GM13977 (cell line): ENCODE data around the gene PITPNM2.
A peak's percentile ranks its signal among the peaks of the same experiment; 100 is the strongest.

Experiments used
- DNase-seq: peaks from one replicate; pipeline ENCODE4 v3.0.0; 2012; ENCODE audit warnings: low spot score
- in situ Hi-C: fragments of 300-500 bp; cut with MboI; formaldehyde crosslinking; loops from one replicate; pipeline ENCODE4 v1.12.0; 2022; ENCODE audit warnings: low sequenced_read_pairs, low pct_unique_long_range_greater_than_20kb, mixed read lengths, inconsistent platforms; ENCODE audit not compliant: unreplicated experiment
- TF ChIP-seq, protein P1 (sequence below): IDR thresholded peaks from 2 replicates; pipeline ENCODE4 v1.5.1; 2012; ENCODE audit warnings: mild to moderate bottlenecking, control low read depth; ENCODE audit not compliant: insufficient read depth; ENCODE audit errors: extremely low read depth, missing control alignments

PITPNM2 gene

DNA sequence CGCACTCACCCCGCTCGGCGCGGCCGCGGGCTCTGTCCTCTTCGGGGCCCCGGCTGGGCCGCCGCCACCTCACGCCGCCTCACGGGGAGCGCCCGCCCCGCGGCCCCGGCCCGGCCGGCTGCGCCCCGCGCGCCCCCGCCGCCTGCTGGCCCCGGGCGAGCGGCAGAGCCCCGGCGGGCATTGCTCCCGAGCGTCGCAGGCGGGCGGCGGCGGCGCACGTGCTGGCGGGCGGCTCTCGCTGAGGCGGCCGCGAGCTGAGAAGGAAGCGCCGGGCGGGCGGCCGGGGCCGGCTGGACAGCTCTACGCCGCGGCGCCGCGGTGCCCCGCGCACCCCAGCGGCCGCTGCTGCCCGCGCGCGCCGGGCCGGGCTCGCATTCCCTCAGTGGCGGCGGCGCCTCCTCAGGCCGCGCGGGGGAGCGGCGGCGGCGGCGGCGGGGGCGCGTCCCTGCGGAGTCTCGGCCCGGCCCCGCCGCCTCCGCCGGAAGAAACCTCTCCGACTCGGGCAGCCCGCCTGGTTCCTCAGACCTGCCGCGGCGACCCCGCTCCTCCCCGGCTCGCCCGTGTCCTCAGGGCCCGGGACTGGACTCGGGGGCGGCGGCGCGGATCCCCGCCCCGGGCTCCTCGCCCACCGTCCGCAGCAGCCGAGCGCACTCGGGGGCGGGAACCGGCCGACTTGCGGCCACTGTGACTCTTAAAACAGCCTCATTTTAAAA lies at the start of gene PITPNM2:
PITPNM2 (minus strand) TSS at position 347 of the 713 bp plus-strand sequence. CDS start 116,500 bp downstream, outside the sequence.
- DNase-seq, result peak; percentile 85
- TF ChIP-seq, protein P1, sequence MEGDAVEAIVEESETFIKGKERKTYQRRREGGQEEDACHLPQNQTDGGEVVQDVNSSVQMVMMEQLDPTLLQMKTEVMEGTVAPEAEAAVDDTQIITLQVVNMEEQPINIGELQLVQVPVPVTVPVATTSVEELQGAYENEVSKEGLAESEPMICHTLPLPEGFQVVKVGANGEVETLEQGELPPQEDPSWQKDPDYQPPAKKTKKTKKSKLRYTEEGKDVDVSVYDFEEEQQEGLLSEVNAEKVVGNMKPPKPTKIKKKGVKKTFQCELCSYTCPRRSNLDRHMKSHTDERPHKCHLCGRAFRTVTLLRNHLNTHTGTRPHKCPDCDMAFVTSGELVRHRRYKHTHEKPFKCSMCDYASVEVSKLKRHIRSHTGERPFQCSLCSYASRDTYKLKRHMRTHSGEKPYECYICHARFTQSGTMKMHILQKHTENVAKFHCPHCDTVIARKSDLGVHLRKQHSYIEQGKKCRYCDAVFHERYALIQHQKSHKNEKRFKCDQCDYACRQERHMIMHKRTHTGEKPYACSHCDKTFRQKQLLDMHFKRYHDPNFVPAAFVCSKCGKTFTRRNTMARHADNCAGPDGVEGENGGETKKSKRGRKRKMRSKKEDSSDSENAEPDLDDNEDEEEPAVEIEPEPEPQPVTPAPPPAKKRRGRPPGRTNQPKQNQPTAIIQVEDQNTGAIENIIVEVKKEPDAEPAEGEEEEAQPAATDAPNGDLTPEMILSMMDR, result peak; percentile 51
- in situ Hi-C loops, result no loop called here

- DNase-seq, result no peak
- in situ Hi-C loops, result no loop called here
- TF ChIP-seq, protein P1, result no peak
Measured at GRCh38 chr12:123200414-123200813, 49.5 kb upstream of the PITPNM2 start.

- DNase-seq, result no peak
- TF ChIP-seq, protein P1, result no peak
- in situ Hi-C loops, result no loop called here
Measured at GRCh38 chr12:123199936-123200335, 49.0 kb upstream of the PITPNM2 start.

- DNase-seq, result no peak
- in situ Hi-C loops, result no loop called here
- TF ChIP-seq, protein P1, result no peak
Measured at GRCh38 chr12:123187637-123188036, 36.7 kb upstream of the PITPNM2 start.

- in situ Hi-C loops, result no loop called here
- TF ChIP-seq, protein P1, result no peak
- DNase-seq, result no peak
Measured at GRCh38 chr12:123180171-123180570, 29.3 kb upstream of the PITPNM2 start.

DNA sequence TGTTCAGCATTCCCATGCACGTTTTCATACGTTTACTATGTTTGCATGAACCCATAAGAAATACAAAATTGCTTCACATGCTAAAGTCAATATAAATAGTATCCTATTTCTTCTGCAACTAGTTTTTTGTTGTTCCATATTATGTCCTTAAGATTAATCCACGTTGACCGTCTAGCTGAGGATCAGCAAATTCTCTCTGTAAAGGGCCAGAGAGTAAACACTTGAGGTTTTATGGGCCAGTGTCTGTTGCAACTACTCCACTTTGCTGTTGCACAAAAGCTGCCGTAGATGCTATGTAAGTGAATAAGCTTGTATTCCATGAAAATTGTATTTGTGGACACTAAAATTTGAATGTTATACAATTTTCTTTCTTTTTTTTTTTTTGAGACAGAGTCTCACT lies 21.1 kb upstream of the PITPNM2 start:
- no peak for DNase-seq
- TF ChIP-seq, protein P1, result no peak
- in situ Hi-C loops, result no loop called here
